Esophagus muscularis mucosa (tissue), 4 donors: ENCODE data around the gene SDF4.

Experiments used
- CTCF ChIP-seq, 3 experiments: fragments of 200-600 bp in 2 of 3; fragments of 450-650 bp in 1 of 3; sonication (generic) in 2 of 3; IDR thresholded peaks; one replicate each; pipeline ENCODE4 v1.5.1; 2017 to 2019; ENCODE audit warnings: antibody characterized with exemption in 3 of 3, mild to moderate bottlenecking in 2 of 3, moderate library complexity in 1 of 3
- EP300 ChIP-seq: sonication (generic); formaldehyde crosslinking; IDR thresholded peaks from one replicate; pipeline ENCODE4 v1.6.1; 2017; ENCODE audit warnings: antibody characterized with exemption
- POLR2A ChIP-seq: fragments of 450-650 bp; IDR thresholded peaks from one replicate; pipeline ENCODE4 v1.6.1; 2017; ENCODE audit warnings: antibody characterized with exemption, moderate library complexity, mild to moderate bottlenecking, low read depth
- POLR2AphosphoS5 ChIP-seq, 2 donors: sonication (generic); formaldehyde crosslinking; IDR thresholded peaks; one replicate each; pipeline ENCODE4 v1.6.1; 2017; ENCODE audit warnings: antibody characterized with exemption in 2 of 2

GRCh38 chr1:1222575-1223225, 9.1 kb downstream of the SDF4 start:
- no peak for TF ChIP-seq EP300
- TF ChIP-seq POLR2AphosphoS5 (IDR thresholded peaks at IDR 0.05) = no peak
- TF ChIP-seq CTCF (IDR thresholded peaks at IDR 0.05) = no peak
- TF ChIP-seq POLR2A = no peak
